ENCODE measurements around the gene LIMS2.

LIMS2 gene

DNA sequence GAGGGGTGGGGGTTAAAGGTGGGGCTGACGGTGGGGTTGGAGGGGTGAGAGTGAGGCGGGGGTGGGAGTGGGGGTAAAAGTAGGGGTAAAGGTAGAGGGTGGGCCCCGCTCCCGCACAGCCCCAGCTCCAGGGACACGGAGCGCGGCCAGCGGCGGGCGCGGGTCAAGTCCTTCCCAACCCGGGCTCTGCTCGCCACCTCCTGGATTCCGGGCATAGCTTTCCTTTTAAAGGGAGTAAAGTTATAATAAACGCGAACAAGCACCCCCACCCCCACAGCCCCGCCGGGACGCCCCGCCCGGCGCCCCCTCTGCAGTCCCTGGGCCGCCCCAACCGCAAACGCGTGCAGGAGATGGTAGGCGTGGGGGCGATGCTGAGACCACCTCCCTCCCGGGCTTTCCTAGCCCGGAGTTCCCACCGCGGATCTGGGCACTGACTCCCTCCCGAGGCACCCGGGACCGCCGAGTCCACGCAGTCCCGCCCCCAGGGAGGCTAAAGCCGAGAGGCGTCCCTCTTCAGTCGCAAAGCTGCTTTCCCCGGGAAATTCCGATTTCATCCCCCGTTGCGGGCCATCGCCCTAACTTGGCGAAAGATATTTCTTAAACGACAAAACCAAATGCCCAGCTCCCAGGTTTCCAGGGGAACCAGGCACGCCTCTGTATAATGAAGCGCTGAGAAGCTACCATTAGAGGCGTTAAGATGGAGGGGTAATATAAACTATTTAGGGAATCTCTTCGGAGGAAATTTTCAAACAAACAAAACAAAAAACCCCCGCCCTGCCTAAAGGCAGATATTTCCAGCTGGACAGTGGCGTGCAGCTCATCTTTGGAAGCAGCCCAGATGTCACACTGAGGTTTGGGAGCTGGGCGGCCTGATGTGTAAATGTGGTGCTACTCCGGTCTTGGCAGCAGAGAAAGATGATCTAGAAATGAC is at the start of gene LIMS2:
TSS of gene LIMS2 (minus strand) at position 200 of the 931 bp plus-strand sequence. CDS start 506 bp downstream, outside the sequence.
- H3K27ac ChIP-seq = no peak within 1 kb of the TSS
- no peak for DNase-seq (ENCODE audit: low read depth, low spot score)

DNA sequence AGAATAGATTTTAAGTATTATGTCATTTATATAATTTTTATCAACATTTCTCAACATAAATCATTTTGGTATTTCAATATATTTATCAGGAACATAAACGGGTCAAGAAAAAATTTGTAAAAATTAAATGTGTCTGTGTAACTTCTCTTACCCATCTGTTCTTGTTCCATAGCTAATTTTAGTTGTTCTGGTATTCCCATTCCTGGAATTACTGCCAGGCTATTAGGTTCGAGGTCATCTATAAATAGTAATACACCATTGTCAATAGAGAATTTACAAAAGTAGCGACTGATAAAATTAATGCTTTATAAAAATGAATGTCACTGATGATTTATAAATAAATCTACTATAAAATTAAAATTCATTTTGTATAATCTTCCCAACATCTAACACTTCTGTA is 47.5 kb upstream of the LIMS2 start:
- H3K27ac ChIP-seq = peak overlapping the region; percentile 80

DNA sequence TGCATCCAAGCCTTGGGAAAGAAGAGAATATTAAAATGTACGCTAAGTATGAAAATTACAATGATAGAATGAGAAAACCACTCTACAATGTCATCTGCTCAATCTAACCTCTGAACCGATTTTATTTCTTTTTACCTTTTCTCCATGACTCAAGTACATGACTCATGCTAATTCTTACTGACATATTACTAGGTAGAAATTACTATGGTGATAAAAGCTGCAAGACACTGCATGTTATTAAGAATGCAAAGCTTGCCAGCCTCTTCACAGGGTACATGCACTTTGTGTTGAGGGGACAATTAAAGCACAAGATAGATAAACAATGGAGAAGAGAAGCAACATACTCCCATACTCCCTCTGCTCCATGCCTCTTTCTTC is 46.6 kb upstream of the LIMS2 start:
- H3K27ac ChIP-seq = peak overlapping the region; percentile 80
- DNase-seq (ENCODE audit: low read depth, low spot score) = peak; percentile 37

More for the DNA sequence above, 47.5 kb upstream of the LIMS2 start:
- no peak for DNase-seq (ENCODE audit: low read depth, low spot score)

- H3K27ac ChIP-seq = peak overlapping the region; percentile 80
- peak; percentile 64 for DNase-seq (ENCODE audit: low read depth, low spot score)
These were observed 46.1 kb upstream of the LIMS2 start for GRCh38 chr2:127721311-127721977.

DNA sequence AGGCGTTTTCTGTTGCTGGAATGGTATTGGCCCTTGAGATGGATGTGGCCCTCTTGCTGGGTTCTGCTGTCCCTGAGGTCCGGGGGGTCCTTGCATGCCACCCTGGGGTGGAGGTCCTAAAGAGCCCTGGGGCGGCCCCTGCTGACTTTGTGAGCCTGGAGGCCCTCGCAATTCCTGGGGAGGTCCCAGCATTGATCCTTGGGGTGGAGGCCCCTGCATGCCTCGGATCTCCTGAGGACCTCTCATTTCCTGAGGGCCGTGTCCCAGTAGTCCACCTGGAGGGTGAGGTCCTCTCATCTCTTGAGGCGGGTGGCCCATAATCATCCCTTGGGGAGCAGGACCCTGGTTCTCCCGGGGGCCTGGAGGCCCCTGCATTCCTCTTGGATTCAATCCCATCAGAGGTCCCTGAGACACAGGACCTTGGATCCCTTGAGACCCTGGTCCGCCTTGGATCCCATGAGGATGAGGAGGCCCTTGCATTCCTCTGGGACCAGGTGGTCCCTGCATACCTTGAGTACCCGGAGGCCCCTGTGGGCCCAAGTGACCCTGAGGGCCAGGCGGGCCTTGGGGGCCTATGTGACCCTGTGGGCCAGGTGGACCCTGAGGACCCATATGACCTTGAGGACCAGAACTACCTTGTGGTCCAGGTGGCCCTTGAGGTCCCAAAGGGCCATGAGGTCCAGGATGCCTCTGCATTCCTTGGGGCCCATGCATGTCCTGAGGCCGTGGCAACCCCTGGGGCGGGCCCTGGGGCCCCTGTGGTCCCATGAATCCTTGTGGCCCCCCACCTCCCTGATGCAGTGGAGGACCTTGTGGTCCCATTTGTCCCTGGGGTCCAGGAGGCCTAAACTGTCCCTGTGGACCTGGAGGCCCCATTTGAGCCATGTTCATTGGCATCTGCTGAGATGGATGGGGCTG is 44.2 kb upstream of the LIMS2 start:
- no peak for DNase-seq (ENCODE audit: low read depth, low spot score)
- H3K27ac ChIP-seq = no peak overlapping the region

DNA sequence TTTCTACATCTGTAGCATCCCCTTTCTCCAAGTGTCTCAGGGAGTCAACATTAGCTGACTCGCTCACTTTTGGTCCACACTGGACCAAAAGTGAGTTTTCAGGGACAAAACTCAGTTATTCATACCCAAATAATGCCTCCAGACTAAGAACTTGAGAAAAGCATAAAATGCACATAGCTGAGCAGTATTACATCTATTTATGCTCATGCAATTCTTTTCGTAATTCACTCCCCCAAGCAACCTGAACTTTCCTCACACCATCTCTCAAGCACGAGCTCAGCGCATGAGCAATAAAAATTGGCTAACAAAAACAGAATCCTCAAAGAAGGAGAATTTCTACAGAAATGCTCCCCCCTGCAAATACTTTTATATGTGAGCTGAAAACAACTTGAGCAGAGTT is 42.9 kb upstream of the LIMS2 start:
- DNase-seq (ENCODE audit: low read depth, low spot score) = no peak
- H3K27ac ChIP-seq = no peak overlapping the region

DNA sequence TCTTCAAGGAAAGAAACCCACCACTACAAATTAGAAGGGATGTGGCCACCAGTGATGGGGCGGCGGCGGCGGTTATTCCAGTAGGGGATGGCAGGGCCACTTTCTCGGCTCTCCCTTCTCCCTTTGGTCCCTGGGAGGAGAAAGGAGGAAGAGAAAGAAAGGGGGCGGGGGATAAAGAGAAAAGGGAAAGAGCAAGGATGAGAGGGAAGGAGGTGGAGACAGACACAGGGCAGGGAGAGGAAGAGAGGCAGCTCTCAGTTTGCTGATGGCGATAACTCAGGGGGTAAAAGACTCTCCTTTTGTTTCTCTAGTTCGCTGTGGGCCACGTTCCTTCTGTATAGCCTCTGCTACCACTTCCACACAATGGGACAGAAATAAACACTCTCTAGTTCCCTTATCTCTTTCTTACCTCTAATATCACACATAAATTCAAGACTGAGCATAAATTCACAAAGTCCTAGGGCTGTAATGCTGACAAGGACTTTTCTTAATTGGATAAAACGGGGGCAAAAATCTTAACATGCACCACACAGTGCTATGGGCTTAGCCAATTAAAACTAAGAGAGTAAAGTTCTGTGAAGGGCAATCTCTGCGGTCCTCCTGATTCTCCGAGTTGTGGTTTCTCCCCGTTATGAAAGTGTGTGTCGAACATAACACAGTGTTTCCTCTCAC is 40.6 kb upstream of the LIMS2 start:
- no peak overlapping the region for H3K27ac ChIP-seq
- DNase-seq (ENCODE audit: low read depth, low spot score) = no peak

GRCh38 chr2:127713562-127713961 is 38.2 kb upstream of the LIMS2 start:
- H3K27ac ChIP-seq = peak overlapping the region; percentile 16
- DNase-seq (ENCODE audit: low read depth, low spot score) = no peak

DNA sequence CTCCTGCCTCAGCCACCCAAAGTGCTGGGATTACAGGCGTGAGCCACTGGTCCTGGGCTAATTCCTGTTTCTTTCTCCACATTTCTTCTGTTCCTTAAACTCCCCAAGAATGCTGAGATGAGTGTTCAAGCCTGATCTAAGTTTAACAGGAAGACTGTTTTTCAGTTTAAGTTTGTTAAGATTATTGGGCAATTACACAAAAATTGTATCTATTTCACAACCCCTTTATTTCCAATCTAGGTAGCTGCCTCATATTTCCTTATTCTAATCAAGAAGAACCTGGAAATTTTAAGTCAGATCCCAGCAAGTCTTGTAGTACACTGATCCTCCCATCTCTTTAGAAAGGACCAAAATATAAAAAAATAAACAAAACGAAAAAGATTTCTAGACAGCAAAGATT is 37.7 kb upstream of the LIMS2 start:
- H3K27ac ChIP-seq = no peak overlapping the region
- DNase-seq (ENCODE audit: low read depth, low spot score) = no peak

- DNase-seq (ENCODE audit: low read depth, low spot score) = no peak
- no peak overlapping the region for H3K27ac ChIP-seq
These were observed 34.0 kb upstream of the LIMS2 start for GRCh38 chr2:127709336-127709735.

DNA sequence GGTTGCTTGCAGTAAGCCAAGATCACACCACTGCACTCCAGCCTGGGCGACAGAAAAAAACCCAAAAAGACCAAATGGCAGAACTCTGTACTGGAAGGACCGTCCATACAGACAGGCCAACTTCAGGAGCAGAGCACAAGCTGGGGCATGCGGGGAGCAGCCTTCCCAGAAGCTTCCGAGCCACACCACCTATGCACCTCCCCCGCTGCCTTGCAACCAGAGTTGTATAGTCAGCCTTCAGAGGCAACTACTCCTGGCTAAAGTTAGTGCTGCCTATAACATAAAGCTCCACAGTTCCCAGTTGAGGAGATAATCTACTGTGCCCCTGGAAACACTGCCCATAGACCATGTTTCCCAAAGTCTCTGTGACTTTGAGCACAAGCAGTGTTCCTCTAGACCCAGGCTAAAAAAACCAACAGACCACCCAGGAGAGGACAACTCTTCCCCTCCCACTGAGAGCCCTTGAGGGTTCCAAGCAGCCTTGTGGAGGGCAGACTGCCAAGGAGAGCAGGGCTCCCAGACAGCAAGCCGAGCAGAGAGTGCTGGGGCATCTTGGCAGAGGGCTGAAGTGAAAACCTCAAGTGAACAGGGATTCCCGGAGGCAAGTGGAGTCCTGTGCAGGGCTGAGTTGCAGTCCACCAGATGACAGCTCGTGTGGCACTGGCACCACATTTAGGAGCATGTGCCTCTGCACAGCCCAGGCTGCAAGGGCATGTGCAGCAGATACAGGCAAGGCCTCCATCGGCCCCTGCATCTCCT is 32.7 kb upstream of the LIMS2 start:
- no peak for DNase-seq (ENCODE audit: low read depth, low spot score)
- H3K27ac ChIP-seq = no peak overlapping the region

- no peak for DNase-seq (ENCODE audit: low read depth, low spot score)
- no peak overlapping the region for H3K27ac ChIP-seq
These were observed 31.1 kb upstream of the LIMS2 start for GRCh38 chr2:127706215-127706990.

GRCh38 chr2:127705391-127706065 is 30.2 kb upstream of the LIMS2 start:
- no peak for DNase-seq (ENCODE audit: low read depth, low spot score)
- no peak overlapping the region for H3K27ac ChIP-seq

DNA sequence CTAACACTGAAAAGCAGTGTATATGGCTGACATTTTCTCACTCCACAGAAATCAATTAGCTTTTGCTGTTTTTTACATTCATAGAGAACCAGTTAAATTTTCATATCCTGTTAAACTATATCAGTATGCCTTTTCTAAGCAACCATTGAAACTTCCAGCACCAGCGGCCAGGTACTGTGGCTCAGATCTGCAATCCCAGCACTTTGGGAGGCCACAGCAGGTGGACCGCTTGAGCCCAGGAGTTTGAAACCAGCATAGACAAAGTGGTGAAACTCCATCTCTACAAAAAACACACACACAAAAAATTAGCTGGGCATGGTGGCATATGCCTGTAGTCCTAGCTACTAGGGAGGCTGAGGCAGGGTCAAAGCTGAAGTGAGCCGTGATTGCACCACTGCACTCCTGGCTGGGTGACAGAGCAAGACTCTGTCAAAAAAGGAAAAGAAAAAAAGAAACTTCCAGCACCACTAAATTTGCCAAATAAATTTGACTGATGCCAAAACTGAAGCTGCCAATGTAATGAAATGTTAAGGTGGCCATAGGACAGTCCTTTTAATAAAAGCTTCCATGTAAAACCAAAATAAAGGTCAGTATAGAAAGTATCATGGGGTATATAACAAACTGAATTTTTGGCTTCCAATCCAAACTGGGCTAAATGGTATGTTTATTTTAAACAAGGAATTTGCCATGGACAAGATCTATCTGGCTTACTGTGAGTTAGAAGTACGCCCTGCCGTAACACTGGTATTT is 29.5 kb upstream of the LIMS2 start:
- DNase-seq (ENCODE audit: low read depth, low spot score) = no peak
- H3K27ac ChIP-seq = no peak overlapping the region

DNA sequence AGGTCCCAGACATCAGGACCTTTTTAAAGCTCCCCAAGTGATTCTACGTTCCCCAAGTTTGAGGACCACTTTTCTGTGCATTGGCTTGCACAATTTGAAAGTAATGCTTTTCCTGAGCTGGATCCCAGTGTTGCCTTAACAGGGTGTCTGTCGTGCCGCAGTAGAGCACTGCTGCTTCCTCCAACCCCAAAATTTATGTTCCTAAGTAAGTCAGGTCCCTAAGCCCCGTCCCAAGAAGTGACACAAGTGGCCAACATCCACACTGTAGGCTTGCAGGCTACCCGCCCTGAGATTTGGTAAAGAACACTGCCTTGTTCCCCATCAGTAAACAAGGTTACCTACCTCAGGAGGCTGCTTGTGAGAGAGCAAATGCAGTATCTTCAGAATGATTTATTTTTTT is 28.0 kb upstream of the LIMS2 start:
- H3K27ac ChIP-seq = no peak overlapping the region
- no peak for DNase-seq (ENCODE audit: low read depth, low spot score)

DNA sequence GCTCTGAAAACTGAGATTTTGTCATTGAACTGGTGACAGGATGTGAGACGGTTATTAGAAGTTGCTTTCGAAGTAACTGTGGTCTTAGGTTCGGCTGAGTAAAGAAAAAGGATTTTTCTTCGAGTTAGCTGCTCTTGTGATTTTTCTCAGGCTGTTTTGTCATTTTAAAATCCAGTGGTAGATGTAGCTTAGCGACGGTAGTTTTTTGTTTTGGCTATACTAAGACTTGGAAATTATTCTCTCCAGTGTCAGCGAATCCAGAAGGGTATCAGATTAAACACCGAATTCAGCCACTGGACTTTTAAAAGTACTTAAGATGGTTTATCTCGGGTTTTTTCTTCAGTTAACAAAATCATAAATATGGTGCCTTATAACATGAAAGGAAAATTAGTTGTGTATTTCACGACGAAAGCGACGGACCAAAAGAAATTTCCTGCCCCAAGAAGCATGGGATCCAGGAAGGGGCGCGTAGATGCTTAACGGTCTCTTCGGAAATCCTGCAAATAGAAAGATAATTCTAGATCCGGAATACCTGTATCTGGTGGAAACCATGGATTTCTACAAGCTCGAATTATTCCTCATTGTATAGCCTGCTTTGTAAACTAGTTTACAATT is 27.2 kb upstream of the LIMS2 start:
- peak overlapping the region; percentile 92 for H3K27ac ChIP-seq
- DNase-seq (ENCODE audit: low read depth, low spot score) = no peak
